Activated CD8-positive, alpha-beta T cell treated with anti-CD3 and anti-CD28 coated beads, Interleukin-2, amount 10 ng/mL, durations not matched to agents 7 days and 5 days (primary cell): ENCODE results near the gene NCAM1. TPM values are rescaled to one million over a fixed set of nuclear protein-coding genes. Genes with fewer than 3 reads are reported as not detected.

Experiments
- ATAC-seq: fragments of 150-1000 bp; cut with Tn5 transposase; one replicate; pipeline ENCODE4 v1.10.0; 2021; ENCODE audit warnings: moderate library complexity
- CTCF ChIA-PET: fragments of 350-600 bp; sonication (Branson Sonifier 250); formaldehyde crosslinking; loops from one replicate; lab custom pipeline; 2021; ENCODE audit warnings: antibody characterized with exemption; lab: Charles Lee
- POLR2A ChIA-PET: fragments of 350-600 bp; sonication (Branson Sonifier 250); formaldehyde crosslinking; loops from one replicate; lab custom pipeline; 2021; ENCODE audit warnings: antibody characterized with exemption; lab: Charles Lee
- DNase-seq: peaks from one replicate; pipeline ENCODE4 v3.0.0-alpha.2; 2020
- H3K27ac Mint-ChIP-seq: one replicate; pipeline ENCODE4 v1.8.0; 2021; ENCODE audit warnings: mild to moderate bottlenecking, mixed read lengths
- H3K27me3 Mint-ChIP-seq: one replicate; pipeline ENCODE4 v1.8.0; 2021; ENCODE audit warnings: low read depth, mixed read lengths
- H3K36me3 Mint-ChIP-seq: one replicate; pipeline ENCODE4 v1.8.0; 2021; ENCODE audit warnings: low read depth, mixed read lengths
- H3K4me1 Mint-ChIP-seq: one replicate; pipeline ENCODE4 v1.8.0; 2021; ENCODE audit warnings: low read depth, mixed read lengths
- H3K4me3 Mint-ChIP-seq: one replicate; pipeline ENCODE4 v1.8.0; 2021; ENCODE audit warnings: mild to moderate bottlenecking, mixed read lengths
- H3K9me3 Mint-ChIP-seq: one replicate; pipeline ENCODE4 v1.8.0; 2022; ENCODE audit warnings: mixed read lengths; ENCODE audit not compliant: insufficient read depth
- total RNA-seq, 2 experiments: library from RNA; stranded (reverse); gene quantifications; one replicate each; pipeline ENCODE4 v1.2.3, GENCODE V29; 2021

NCAM1 gene
- total RNA-seq, 2 experiments from 2014 or later: 1.4 to 1.8 TPM

- Mint-ChIP-seq H3K4me3 (no peak overlapping the region), H3K9me3 (no peaks in the 10 kb centered on the region), H3K27me3 (no peaks in the 10 kb centered on the region), H3K27ac (no peak overlapping the region), H3K4me1 (no peaks in the 10 kb centered on the region), H3K36me3 (no peaks in the 10 kb centered on the region)
- no peak for ATAC-seq
- ChIA-PET CTCF (no interaction called here), POLR2A (no interaction called here)
- DNase-seq: no peak
Measured at GRCh38 chr11:113129261-113129992, 168.2 kb downstream of the NCAM1 start.

GRCh38 chr11:113131036-113131775 is 170.0 kb downstream of the NCAM1 start:
- DNase-seq: no peak
- H3K36me3 Mint-ChIP-seq: no peaks in the 10 kb centered on the region
- no peaks in the 10 kb centered on the region for H3K4me1 Mint-ChIP-seq
- H3K9me3 Mint-ChIP-seq: no peaks in the 10 kb centered on the region
- ATAC-seq: no peak
- H3K4me3 Mint-ChIP-seq: no peak overlapping the region
- ChIA-PET CTCF (no interaction called here), POLR2A (no interaction called here)
- H3K27ac Mint-ChIP-seq: no peak overlapping the region
- no peaks in the 10 kb centered on the region for H3K27me3 Mint-ChIP-seq

- Mint-ChIP-seq H3K36me3 (no peaks in the 10 kb centered on the region), H3K9me3 (no peaks in the 10 kb centered on the region), H3K27me3 (peaks cover 10% of the 10 kb centered on the region), H3K4me1 (no peaks in the 10 kb centered on the region), H3K4me3 (no peak overlapping the region), H3K27ac (no peak overlapping the region)
- ATAC-seq: no peak
- DNase-seq: no peak
- POLR2A ChIA-PET: no interaction called here
- CTCF ChIA-PET: no interaction called here
Measured at GRCh38 chr11:113133071-113133470, 171.9 kb downstream of the NCAM1 start.

GRCh38 chr11:113134626-113135025 is 173.4 kb downstream of the NCAM1 start:
- no peaks in the 10 kb centered on the region for H3K36me3 Mint-ChIP-seq
- ChIA-PET CTCF (no interaction called here), POLR2A (no interaction called here)
- H3K4me1 Mint-ChIP-seq: no peaks in the 10 kb centered on the region
- DNase-seq: no peak
- peaks cover 18% of the 10 kb centered on the region for H3K27me3 Mint-ChIP-seq
- no peaks in the 10 kb centered on the region for H3K9me3 Mint-ChIP-seq
- H3K4me3 Mint-ChIP-seq: no peak overlapping the region
- no peak for ATAC-seq
- no peak overlapping the region for H3K27ac Mint-ChIP-seq

- no peak overlapping the region for H3K27ac Mint-ChIP-seq
- no peak overlapping the region for H3K4me3 Mint-ChIP-seq
- ChIA-PET POLR2A (no interaction called here), CTCF (no interaction called here)
- H3K36me3 Mint-ChIP-seq: no peaks in the 10 kb centered on the region
- no peaks in the 10 kb centered on the region for H3K9me3 Mint-ChIP-seq
- peaks cover 18% of the 10 kb centered on the region for H3K27me3 Mint-ChIP-seq
- H3K4me1 Mint-ChIP-seq: no peaks in the 10 kb centered on the region
- ATAC-seq: no peak
- no peak for DNase-seq
Measured at GRCh38 chr11:113137713-113138529, 176.7 kb downstream of the NCAM1 start.

DNA sequence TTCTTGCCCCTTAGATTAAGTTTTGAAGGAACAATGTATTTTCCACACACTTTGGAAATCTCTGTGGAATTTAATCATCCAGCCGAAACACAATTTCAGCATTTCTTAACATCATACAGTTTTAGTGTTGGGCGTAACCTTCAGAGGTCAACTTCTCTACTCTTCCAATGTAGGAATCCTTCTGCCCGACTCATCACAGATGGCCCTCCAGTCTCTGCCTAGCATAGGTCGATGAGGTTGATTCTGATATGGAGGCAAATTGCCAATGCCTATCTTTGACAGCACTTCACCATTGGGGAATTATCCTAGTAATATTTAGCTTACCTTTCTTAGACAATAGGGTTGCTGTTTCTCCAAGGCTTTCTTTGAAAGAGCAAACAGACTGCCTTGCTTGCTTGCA is 177.5 kb downstream of the NCAM1 start:
- Mint-ChIP-seq H3K9me3 (no peaks in the 10 kb centered on the region), H3K27ac (no peak overlapping the region), H3K36me3 (no peaks in the 10 kb centered on the region), H3K4me1 (no peaks in the 10 kb centered on the region), H3K27me3 (peaks cover 20% of the 10 kb centered on the region), H3K4me3 (no peak overlapping the region)
- ATAC-seq (no peak), DNase-seq (no peak)
- CTCF ChIA-PET: no interaction called here
- POLR2A ChIA-PET: no interaction called here

DNA sequence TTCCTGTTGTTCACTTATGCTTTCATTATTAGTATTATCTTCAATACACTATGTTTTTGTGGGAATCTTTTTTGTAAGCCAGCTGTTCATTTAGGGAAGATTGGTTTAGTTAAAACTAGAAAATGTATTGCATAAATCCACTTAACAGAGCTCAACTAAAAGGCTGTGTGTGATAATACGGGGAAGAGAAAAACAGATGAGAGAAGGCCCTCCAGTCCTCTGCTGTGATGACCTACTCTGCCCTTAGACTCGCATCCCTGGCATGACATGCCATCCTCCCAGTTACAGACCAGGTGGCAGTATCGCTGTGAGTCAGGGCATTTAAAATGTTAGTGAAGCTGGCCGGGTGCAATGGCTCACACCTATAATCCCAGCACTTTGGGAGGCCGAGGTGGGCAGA is 179.8 kb downstream of the NCAM1 start:
- ATAC-seq: no peak
- H3K4me3 Mint-ChIP-seq: no peak overlapping the region

GRCh38 chr11:113142508-113142907 is 181.3 kb downstream of the NCAM1 start:
- H3K27me3 Mint-ChIP-seq: peaks cover 16% of the 10 kb centered on the region
- ATAC-seq (no peak), DNase-seq (no peak)
- H3K9me3 Mint-ChIP-seq: no peaks in the 10 kb centered on the region
- H3K36me3 Mint-ChIP-seq: no peaks in the 10 kb centered on the region
- no peaks in the 10 kb centered on the region for H3K4me1 Mint-ChIP-seq
- POLR2A ChIA-PET: no interaction called here
- H3K27ac Mint-ChIP-seq: no peak overlapping the region
- no peak overlapping the region for H3K4me3 Mint-ChIP-seq
- CTCF ChIA-PET: no interaction called here

More for the DNA sequence above, 179.8 kb downstream of the NCAM1 start:
- Mint-ChIP-seq H3K27me3 (peaks cover 20% of the 10 kb centered on the region), H3K9me3 (no peaks in the 10 kb centered on the region), H3K4me1 (no peaks in the 10 kb centered on the region), H3K36me3 (no peaks in the 10 kb centered on the region), H3K27ac (no peak overlapping the region)
- CTCF ChIA-PET: no interaction called here
- POLR2A ChIA-PET: no interaction called here
- DNase-seq: no peak

GRCh38 chr11:113147249-113147648 is 186.0 kb downstream of the NCAM1 start:
- CTCF ChIA-PET: no interaction called here
- ATAC-seq: no peak
- no peaks in the 10 kb centered on the region for H3K4me1 Mint-ChIP-seq
- no peak overlapping the region for H3K4me3 Mint-ChIP-seq
- H3K27ac Mint-ChIP-seq: no peak overlapping the region
- POLR2A ChIA-PET: interaction anchor here (0.6 kb wide), 1 partner anchor 127 kb away, joined by 3 read pairs; no protein-coding TSS in a partner anchor
- peaks cover 3% of the 10 kb centered on the region for H3K27me3 Mint-ChIP-seq
- H3K9me3 Mint-ChIP-seq: no peaks in the 10 kb centered on the region
- no peak for DNase-seq
- no peaks in the 10 kb centered on the region for H3K36me3 Mint-ChIP-seq

DNA sequence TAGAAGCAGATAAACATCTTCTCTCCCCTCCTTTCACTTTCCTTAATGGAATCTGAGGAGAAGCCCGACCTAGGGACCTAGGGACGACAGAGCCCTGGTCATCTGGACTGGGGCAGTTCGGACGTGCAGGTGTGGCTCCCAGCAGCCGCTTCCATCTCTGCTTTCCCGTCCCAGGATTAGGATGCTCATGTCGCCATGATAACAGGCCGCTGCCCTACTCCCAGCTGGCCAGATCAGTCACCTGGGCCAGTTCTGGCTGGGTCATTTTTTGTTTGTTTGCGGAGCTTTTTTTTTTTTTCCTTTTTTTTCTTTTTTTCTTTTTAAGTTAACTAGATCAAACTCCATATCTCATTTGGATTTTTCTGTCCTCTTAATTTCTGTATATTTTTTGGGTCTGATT is 186.9 kb downstream of the NCAM1 start:
- ChIA-PET POLR2A (no interaction called here), CTCF (no interaction called here)
- no peaks in the 10 kb centered on the region for H3K4me1 Mint-ChIP-seq
- H3K27ac Mint-ChIP-seq: no peak overlapping the region
- ATAC-seq (no peak), DNase-seq (no peak)
- no peak overlapping the region for H3K4me3 Mint-ChIP-seq
- peaks cover 3% of the 10 kb centered on the region for H3K27me3 Mint-ChIP-seq
- no peaks in the 10 kb centered on the region for H3K36me3 Mint-ChIP-seq
- H3K9me3 Mint-ChIP-seq: no peaks in the 10 kb centered on the region

GRCh38 chr11:113148652-113149051 is 187.4 kb downstream of the NCAM1 start:
- ATAC-seq (no peak), DNase-seq (no peak)
- Mint-ChIP-seq H3K9me3 (no peaks in the 10 kb centered on the region), H3K4me1 (no peaks in the 10 kb centered on the region), H3K27ac (no peak overlapping the region), H3K36me3 (no peaks in the 10 kb centered on the region), H3K4me3 (no peak overlapping the region), H3K27me3 (peaks cover under 1% of the 10 kb centered on the region)
- ChIA-PET POLR2A (no interaction called here), CTCF (no interaction called here)

- H3K9me3 Mint-ChIP-seq: no peaks in the 10 kb centered on the region
- CTCF ChIA-PET: no interaction called here
Measured at GRCh38 chr11:113151521-113151920, 190.3 kb downstream of the NCAM1 start.

More at GRCh38 chr11:113151521-113151920, 190.3 kb downstream of the NCAM1 start:
- H3K4me1 Mint-ChIP-seq: no peaks in the 10 kb centered on the region
- ATAC-seq (no peak), DNase-seq (no peak)
- POLR2A ChIA-PET: no interaction called here
- H3K4me3 Mint-ChIP-seq: no peak overlapping the region
- H3K27me3 Mint-ChIP-seq: no peaks in the 10 kb centered on the region
- no peaks in the 10 kb centered on the region for H3K36me3 Mint-ChIP-seq
- H3K27ac Mint-ChIP-seq: no peak overlapping the region
